ENCODE data around the gene DOCK2.
"Not testable (repeated sequence)": the region's sequence is repeated elsewhere in the genome, so short reads cannot be mapped to it uniquely, and the experiment has no call there.

Gene DOCK2

GRCh38 chr5:169651526-169651925 is 14.5 kb downstream of the DOCK2 start:
- intact Hi-C loops (cut with micrococcal nuclease): loop anchor here (5.0 kb wide), 1 partner anchor 64 kb away; no protein-coding TSS in a partner anchor

GRCh38 chr5:169652057-169652456 is 15.0 kb downstream of the DOCK2 start:
- Mint-ChIP-seq H3K27ac (peak overlapping the region; percentile 94), H3K9me3 (no peaks in the 10 kb centered on the region), H3K36me3 (ENCODE audit: low read depth) (peaks cover 71% of the 10 kb centered on the region), H3K4me1 (ENCODE audit: low read depth) (peaks cover 94% of the 10 kb centered on the region), H3K27me3 (no peaks in the 10 kb centered on the region), H3K4me3 (no peak overlapping the region)
- intact Hi-C loops (cut with micrococcal nuclease): loop anchor here (5.0 kb wide), 1 partner anchor 65 kb away; no protein-coding TSS in a partner anchor

More at GRCh38 chr5:169651526-169651925, 14.5 kb downstream of the DOCK2 start:
- Mint-ChIP-seq H3K4me1 (ENCODE audit: low read depth) (peaks cover 94% of the 10 kb centered on the region), H3K4me3 (peak overlapping the region; percentile 20), H3K27ac (peak overlapping the region; percentile 94), H3K27me3 (no peaks in the 10 kb centered on the region), H3K36me3 (ENCODE audit: low read depth) (peaks cover 66% of the 10 kb centered on the region), H3K9me3 (no peaks in the 10 kb centered on the region)

- Mint-ChIP-seq H3K36me3 (ENCODE audit: low read depth) (peaks cover 80% of the 10 kb centered on the region), H3K27ac (peak overlapping the region; percentile 94), H3K4me3 (no peak overlapping the region), H3K4me1 (ENCODE audit: low read depth) (peaks cover 85% of the 10 kb centered on the region), H3K27me3 (no peaks in the 10 kb centered on the region), H3K9me3 (no peaks in the 10 kb centered on the region)
- intact Hi-C loops (cut with micrococcal nuclease): loop anchor here (5.0 kb wide), 1 partner anchor 66 kb away; no protein-coding TSS in a partner anchor
These were observed 16.0 kb downstream of the DOCK2 start for GRCh38 chr5:169653091-169653490.

GRCh38 chr5:169655353-169655752 is 18.3 kb downstream of the DOCK2 start:
- Mint-ChIP-seq H3K36me3 (ENCODE audit: low read depth) (peaks cover 79% of the 10 kb centered on the region), H3K4me3 (no peak overlapping the region), H3K27me3 (no peaks in the 10 kb centered on the region), H3K9me3 (no peaks in the 10 kb centered on the region), H3K27ac (peak overlapping the region; percentile 60), H3K4me1 (ENCODE audit: low read depth) (peaks cover 68% of the 10 kb centered on the region)
- intact Hi-C loops (cut with micrococcal nuclease): no loop called here

- Mint-ChIP-seq H3K4me1 (ENCODE audit: low read depth) (peaks cover 59% of the 10 kb centered on the region), H3K9me3 (no peaks in the 10 kb centered on the region), H3K27ac (peak overlapping the region; percentile 60), H3K27me3 (no peaks in the 10 kb centered on the region), H3K4me3 (no peak overlapping the region), H3K36me3 (ENCODE audit: low read depth) (peaks cover 74% of the 10 kb centered on the region)
- intact Hi-C loops (cut with micrococcal nuclease): no loop called here
These were observed 19.2 kb downstream of the DOCK2 start for GRCh38 chr5:169656125-169656901.

GRCh38 chr5:169657127-169657526 is 20.1 kb downstream of the DOCK2 start:
- H3K4me1 Mint-ChIP-seq (ENCODE audit: low read depth): peaks cover 51% of the 10 kb centered on the region
- peaks cover 2% of the 10 kb centered on the region for H3K9me3 Mint-ChIP-seq
- no peak overlapping the region for H3K27ac Mint-ChIP-seq
- no peak overlapping the region for H3K4me3 Mint-ChIP-seq
- H3K36me3 Mint-ChIP-seq (ENCODE audit: low read depth): peaks cover 74% of the 10 kb centered on the region
- intact Hi-C loops (cut with micrococcal nuclease): no loop called here
- no peaks in the 10 kb centered on the region for H3K27me3 Mint-ChIP-seq

- H3K27ac Mint-ChIP-seq: not testable (repeated sequence)
- peaks cover 25% of the 10 kb centered on the region for H3K4me1 Mint-ChIP-seq (ENCODE audit: low read depth)
- peaks cover 66% of the 10 kb centered on the region for H3K36me3 Mint-ChIP-seq (ENCODE audit: low read depth)
These were observed 25.4 kb downstream of the DOCK2 start for GRCh38 chr5:169662451-169662850.

GRCh38 chr5:169663537-169663936 is 26.5 kb downstream of the DOCK2 start:
- intact Hi-C loops (cut with micrococcal nuclease): no loop called here
- peaks cover 68% of the 10 kb centered on the region for H3K36me3 Mint-ChIP-seq (ENCODE audit: low read depth)
- peaks cover 31% of the 10 kb centered on the region for H3K4me1 Mint-ChIP-seq (ENCODE audit: low read depth)
- H3K27me3 Mint-ChIP-seq: no peaks in the 10 kb centered on the region
- H3K9me3 Mint-ChIP-seq: peaks cover 19% of the 10 kb centered on the region
- H3K27ac Mint-ChIP-seq: no peak overlapping the region
- no peak overlapping the region for H3K4me3 Mint-ChIP-seq

More at GRCh38 chr5:169662451-169662850, 25.4 kb downstream of the DOCK2 start:
- peaks cover 19% of the 10 kb centered on the region for H3K9me3 Mint-ChIP-seq
- H3K4me3 Mint-ChIP-seq; intact Hi-C loops (cut with micrococcal nuclease); H3K27me3 Mint-ChIP-seq: not testable (repeated sequence)

GRCh38 chr5:169666365-169666764 is 29.3 kb downstream of the DOCK2 start:
- H3K36me3 Mint-ChIP-seq (ENCODE audit: low read depth): peaks cover 85% of the 10 kb centered on the region
- H3K27me3 Mint-ChIP-seq: no peaks in the 10 kb centered on the region
- intact Hi-C loops (cut with micrococcal nuclease): no loop called here
- no peak overlapping the region for H3K4me3 Mint-ChIP-seq
- peaks cover 36% of the 10 kb centered on the region for H3K4me1 Mint-ChIP-seq (ENCODE audit: low read depth)
- H3K9me3 Mint-ChIP-seq: peaks cover 19% of the 10 kb centered on the region
- H3K27ac Mint-ChIP-seq: no peak overlapping the region

GRCh38 chr5:169667896-169668674 is 31.0 kb downstream of the DOCK2 start:
- peaks cover 10% of the 10 kb centered on the region for H3K9me3 Mint-ChIP-seq
- no peak overlapping the region for H3K4me3 Mint-ChIP-seq
- peak overlapping the region; percentile 3 for H3K27ac Mint-ChIP-seq
- H3K27me3 Mint-ChIP-seq: no peaks in the 10 kb centered on the region
- intact Hi-C loops (cut with micrococcal nuclease): no loop called here
- H3K4me1 Mint-ChIP-seq (ENCODE audit: low read depth): peaks cover 37% of the 10 kb centered on the region
- peaks cover 83% of the 10 kb centered on the region for H3K36me3 Mint-ChIP-seq (ENCODE audit: low read depth)

GRCh38 chr5:169668732-169669131 is 31.7 kb downstream of the DOCK2 start:
- Mint-ChIP-seq H3K36me3 (ENCODE audit: low read depth) (peaks cover 80% of the 10 kb centered on the region), H3K27ac (no peak overlapping the region), H3K4me3 (no peak overlapping the region), H3K9me3 (peaks cover 10% of the 10 kb centered on the region), H3K4me1 (ENCODE audit: low read depth) (peaks cover 30% of the 10 kb centered on the region), H3K27me3 (no peaks in the 10 kb centered on the region)
- intact Hi-C loops (cut with micrococcal nuclease): no loop called here

- intact Hi-C loops (cut with micrococcal nuclease): no loop called here
- Mint-ChIP-seq H3K27me3 (no peaks in the 10 kb centered on the region), H3K4me3 (no peak overlapping the region), H3K4me1 (ENCODE audit: low read depth) (peaks cover 21% of the 10 kb centered on the region), H3K27ac (no peak overlapping the region), H3K36me3 (ENCODE audit: low read depth) (peaks cover 84% of the 10 kb centered on the region), H3K9me3 (no peaks in the 10 kb centered on the region)
These were observed 33.9 kb downstream of the DOCK2 start for GRCh38 chr5:169670769-169671525.

- no peaks in the 10 kb centered on the region for H3K27me3 Mint-ChIP-seq
- intact Hi-C loops (cut with micrococcal nuclease): no loop called here
- H3K27ac Mint-ChIP-seq: no peak overlapping the region
- no peak overlapping the region for H3K4me3 Mint-ChIP-seq
- peaks cover 95% of the 10 kb centered on the region for H3K36me3 Mint-ChIP-seq (ENCODE audit: low read depth)
- peaks cover 5% of the 10 kb centered on the region for H3K4me1 Mint-ChIP-seq (ENCODE audit: low read depth)
- H3K9me3 Mint-ChIP-seq: no peaks in the 10 kb centered on the region
These were observed 45.0 kb downstream of the DOCK2 start for GRCh38 chr5:169682026-169682425.

All from dendritic cell treated with granulocyte-macrophage colony-stimulating factor and Interleukin-4, amounts not matched to agents 40 ng/mL and 50 ng/mL, for 4 days (primary cell).